GM23248 (cell line): ENCODE data around the gene UCK2.

Experiments used
- EZH2 ChIP-seq: fragments of 200-600 bp; sonication (generic); IDR thresholded peaks from 2 replicates; pipeline ENCODE4 v1.6.1; 2018; ENCODE audit warnings: antibody characterized with exemption, mild to moderate bottlenecking; ENCODE audit not compliant: insufficient read depth, poor library complexity, severe bottlenecking
- EZH2phosphoT487 ChIP-seq: fragments of 200-600 bp; sonication (generic); IDR thresholded peaks from 2 replicates; pipeline ENCODE4 v1.6.1; 2018; ENCODE audit warnings: antibody characterized with exemption, moderate library complexity, mild to moderate bottlenecking, low read depth; ENCODE audit not compliant: insufficient read depth

DNA sequence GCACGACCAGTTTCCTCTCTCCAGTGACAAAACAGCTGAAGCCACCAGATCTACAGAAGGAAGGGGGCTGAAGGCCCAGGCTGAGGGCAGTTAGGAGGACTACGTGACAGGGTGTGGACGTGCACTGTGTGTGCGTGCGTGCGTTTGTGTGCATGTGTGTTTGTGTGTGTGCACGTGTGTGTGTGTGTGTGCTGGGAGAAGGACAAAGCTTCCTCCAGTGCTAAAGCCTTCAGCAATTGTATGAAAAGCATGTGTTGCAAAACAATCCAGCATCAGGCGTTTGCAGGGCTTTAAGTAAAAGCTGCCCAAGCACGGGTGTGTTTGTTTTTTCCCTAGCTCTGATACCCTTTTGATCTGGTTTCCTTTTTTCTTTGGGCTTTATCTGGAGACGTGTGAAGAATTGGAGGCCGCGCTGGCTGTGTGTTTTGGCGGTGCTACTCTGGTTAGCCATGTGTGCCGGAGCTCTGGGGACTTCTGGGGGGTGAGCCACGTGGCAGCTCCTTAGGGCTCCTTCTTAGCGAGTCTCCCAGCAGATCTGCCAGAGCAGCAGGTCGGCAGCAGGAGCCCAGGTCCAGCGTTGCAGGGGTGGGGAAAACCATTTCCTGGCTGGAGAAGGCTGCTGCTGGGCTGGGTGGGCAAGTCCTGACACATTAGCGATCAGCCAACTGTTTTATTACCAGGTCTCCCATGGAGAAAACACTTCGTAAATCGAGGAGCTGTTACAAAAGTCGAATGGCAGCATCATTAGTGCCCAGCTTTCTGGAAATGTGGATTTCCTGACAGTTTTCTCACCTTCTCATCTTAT, 73.4 kb downstream of the UCK2 start:
- TF ChIP-seq EZH2 (no peak), EZH2phosphoT487 (no peak)
